ENCODE data around the gene RELL2.

DNA sequence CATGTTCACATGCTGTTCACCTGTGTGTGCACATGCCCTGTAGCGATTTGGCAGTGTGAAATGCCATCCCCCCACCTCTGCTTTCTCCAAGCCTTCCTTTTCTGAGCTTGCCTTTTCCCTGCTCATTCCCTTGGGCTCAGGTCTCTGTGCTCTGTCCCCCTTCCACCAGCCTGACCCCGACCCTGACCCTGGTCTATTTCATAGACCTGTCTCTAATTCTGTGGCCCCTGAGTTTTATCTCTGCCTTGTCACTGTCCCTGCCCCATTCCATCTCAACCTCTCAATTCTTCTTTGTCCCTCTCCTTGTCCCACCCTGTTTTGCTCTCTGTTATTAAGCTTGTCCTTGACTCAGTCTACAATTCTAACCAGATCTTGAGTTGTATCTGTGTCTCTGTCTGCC is 44.5 kb downstream of the RELL2 start:
- no peak for TF ChIP-seq JUND (IDR thresholded peaks at IDR 0.05)
- TF ChIP-seq ELF1 (IDR thresholded peaks at IDR 0.05): no peak
- no peak for TF ChIP-seq CTCF (IDR thresholded peaks at IDR 0.05)
- TF ChIP-seq POLR2AphosphoS5 (IDR thresholded peaks at IDR 0.05; ENCODE audit: low read depth, low read length): no peak
- TF ChIP-seq YY1 (IDR thresholded peaks at IDR 0.05; ENCODE audit: low read depth): no peak

All from SK-N-SH (cell line).